Right lobe of liver (tissue), 4 donors: Measurements from ENCODE around the gene THADA.

Source experiments
- POLR2A ChIP-seq: fragments of 450-650 bp; IDR thresholded peaks from one replicate; pipeline ENCODE4 v1.6.1; 2017; ENCODE audit warnings: antibody characterized with exemption, mild to moderate bottlenecking
- TF ChIP-seq, protein P1 (sequence below), 4 donors: fragments of 200-600 bp in 3 of 4; fragments of 450-650 bp in 1 of 4; IDR thresholded peaks; one replicate each; pipeline versions ENCODE4 v1.5.1 to v1.8.0; 2016 to 2022; ENCODE audit warnings: antibody characterized with exemption in 4 of 4, mild to moderate bottlenecking in 2 of 4
- donor health status: DM: no; HTN: no; CAD: no.
- donor health status: DM: no; HTN: no; CAD: no.
- donor health status: DM: no; HTN: yes; CAD: no.

DNA sequence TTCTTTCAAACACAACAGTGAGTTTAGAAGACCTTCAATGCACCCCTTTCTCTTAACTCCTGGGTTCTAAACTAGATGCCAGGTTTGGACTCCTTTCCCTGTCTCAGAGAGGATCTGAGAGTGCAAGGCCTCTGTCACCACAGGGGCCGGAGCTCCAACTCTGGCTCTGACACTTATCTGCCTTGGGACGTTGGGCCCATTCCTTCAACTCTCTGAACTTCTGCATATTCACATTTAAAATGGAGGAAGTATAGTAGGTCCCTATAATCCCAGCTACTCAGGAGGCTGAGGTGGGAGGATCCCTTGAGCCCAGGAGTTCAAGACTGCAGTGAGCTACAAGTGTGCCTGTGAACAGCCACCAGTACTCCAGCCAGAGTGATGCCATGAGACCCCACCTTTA, 325.4 kb downstream of the THADA start:
- TF ChIP-seq, protein P1, sequence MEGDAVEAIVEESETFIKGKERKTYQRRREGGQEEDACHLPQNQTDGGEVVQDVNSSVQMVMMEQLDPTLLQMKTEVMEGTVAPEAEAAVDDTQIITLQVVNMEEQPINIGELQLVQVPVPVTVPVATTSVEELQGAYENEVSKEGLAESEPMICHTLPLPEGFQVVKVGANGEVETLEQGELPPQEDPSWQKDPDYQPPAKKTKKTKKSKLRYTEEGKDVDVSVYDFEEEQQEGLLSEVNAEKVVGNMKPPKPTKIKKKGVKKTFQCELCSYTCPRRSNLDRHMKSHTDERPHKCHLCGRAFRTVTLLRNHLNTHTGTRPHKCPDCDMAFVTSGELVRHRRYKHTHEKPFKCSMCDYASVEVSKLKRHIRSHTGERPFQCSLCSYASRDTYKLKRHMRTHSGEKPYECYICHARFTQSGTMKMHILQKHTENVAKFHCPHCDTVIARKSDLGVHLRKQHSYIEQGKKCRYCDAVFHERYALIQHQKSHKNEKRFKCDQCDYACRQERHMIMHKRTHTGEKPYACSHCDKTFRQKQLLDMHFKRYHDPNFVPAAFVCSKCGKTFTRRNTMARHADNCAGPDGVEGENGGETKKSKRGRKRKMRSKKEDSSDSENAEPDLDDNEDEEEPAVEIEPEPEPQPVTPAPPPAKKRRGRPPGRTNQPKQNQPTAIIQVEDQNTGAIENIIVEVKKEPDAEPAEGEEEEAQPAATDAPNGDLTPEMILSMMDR (IDR thresholded peaks at IDR 0.05), result no peak
- TF ChIP-seq POLR2A, result no peak
